ENCODE measurements around the gene THOC5. TPM values are rescaled to one million over a fixed set of nuclear protein-coding genes. Genes with fewer than 3 reads are reported as not detected.

The THOC5 gene
- total RNA-seq, 2 experiments from 2014 or later = 41.6 to 56.2 TPM

DNA sequence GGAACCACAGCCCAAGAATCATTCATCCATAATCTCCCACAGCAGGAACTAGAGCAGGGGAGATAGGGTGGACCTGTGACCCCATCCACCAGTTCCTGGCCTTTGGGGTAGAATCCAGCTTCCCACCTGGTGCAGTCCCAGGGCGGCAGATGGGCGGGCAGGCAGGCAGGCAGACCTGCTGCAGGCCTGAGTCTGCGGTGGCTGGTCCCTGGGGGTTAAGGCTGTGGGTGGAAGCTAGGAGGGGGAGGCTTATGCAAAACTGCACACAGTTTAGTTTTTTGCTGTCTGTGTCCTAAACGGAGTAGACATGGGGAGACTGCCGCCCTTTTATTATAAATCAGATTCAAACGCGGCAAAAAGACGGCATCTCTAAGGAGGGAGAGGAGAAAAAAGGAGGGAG is 78.0 kb downstream of the THOC5 start:
- H3K4me1 Mint-ChIP-seq = peaks cover 10% of the 10 kb centered on the region
- CTCF ChIA-PET = no interaction called here
- DNase-seq = no peak
- no peak overlapping the region for H3K4me3 Mint-ChIP-seq
- peaks cover 30% of the 10 kb centered on the region for H3K27me3 Mint-ChIP-seq
- POLR2A ChIA-PET = no interaction called here
- H3K9me3 Mint-ChIP-seq = no peaks in the 10 kb centered on the region
- H3K36me3 Mint-ChIP-seq (ENCODE audit: low read depth) = peaks cover 4% of the 10 kb centered on the region
- no peak overlapping the region for H3K27ac Mint-ChIP-seq

DNA sequence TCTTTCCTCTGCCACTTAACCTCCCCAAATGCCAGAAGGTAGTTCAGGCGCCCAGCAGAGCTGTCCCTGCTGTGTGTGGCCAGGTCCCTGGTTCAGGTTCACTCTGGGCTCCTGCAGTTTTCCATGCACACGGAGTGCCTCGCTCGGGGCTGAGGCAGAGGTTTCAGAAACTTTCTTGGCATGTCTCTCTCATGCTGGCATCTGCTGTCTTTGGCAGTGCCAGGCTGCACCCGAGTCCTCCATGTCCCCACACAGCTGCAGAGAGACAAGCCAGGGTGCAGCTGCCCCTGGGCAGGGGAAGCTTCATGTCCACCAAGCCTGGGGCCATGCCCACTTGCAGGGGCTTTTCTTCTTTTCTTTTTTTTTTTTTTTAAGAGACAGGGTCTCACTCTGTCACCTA is 80.6 kb downstream of the THOC5 start:
- ChIA-PET POLR2A (interaction anchor here (1.5 kb wide), 1 partner anchor 9 kb away, joined by 3 read pairs; no protein-coding TSS in a partner anchor), CTCF (interaction anchor here (2.5 kb wide), 1 partner anchor 15 kb away, joined by 7 read pairs; no protein-coding TSS in a partner anchor)
- Mint-ChIP-seq H3K4me1 (peaks cover 7% of the 10 kb centered on the region), H3K27me3 (peaks cover 13% of the 10 kb centered on the region), H3K9me3 (no peaks in the 10 kb centered on the region), H3K4me3 (no peak overlapping the region), H3K27ac (no peak overlapping the region), H3K36me3 (ENCODE audit: low read depth) (no peaks in the 10 kb centered on the region)
- DNase-seq = no peak

DNA sequence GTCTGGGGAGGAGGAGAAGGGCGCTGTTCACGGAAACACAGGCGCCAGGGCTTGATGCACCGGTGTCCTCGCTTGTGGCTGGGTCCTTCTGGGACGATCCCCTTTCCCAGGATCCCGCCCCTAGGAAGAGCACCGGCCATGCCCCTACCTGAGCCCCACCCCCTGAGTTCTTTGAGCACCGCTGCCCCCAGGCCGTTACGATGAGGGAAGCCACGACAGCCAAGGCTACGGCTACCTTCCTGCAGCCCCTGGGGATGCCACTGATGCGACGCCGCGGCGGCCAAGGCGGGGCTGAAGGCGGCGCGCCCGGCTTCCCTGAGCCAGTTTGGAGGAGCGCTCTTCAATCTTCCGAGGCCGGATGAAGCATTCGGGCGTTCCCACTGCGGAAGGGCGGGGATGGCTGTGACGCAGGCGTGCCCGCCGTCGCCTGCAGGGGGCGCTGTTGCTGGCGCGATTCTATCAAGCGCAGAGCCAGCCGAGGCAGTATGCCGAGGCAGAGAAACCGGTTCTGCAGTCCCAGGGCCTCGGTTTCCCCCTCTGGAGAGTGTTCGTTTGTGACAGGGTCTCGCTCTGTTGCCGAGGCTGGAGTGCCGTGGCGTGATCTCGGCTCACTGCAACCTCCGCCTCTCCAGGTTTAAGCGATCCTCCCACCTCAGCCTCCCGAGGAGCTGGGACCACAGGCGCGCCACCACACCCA is 83.2 kb downstream of the THOC5 start:
- CTCF ChIA-PET = interaction anchor here (1.0 to 2.3 kb wide), 3 partner anchors 8 to 53 kb away, joined by 3 to 9 read pairs (median 4); no protein-coding TSS in a partner anchor
- Mint-ChIP-seq H3K4me1 (peaks cover 7% of the 10 kb centered on the region), H3K27me3 (peaks cover 5% of the 10 kb centered on the region), H3K27ac (no peak overlapping the region), H3K4me3 (peak overlapping the region; percentile 65), H3K36me3 (ENCODE audit: low read depth) (no peaks in the 10 kb centered on the region), H3K9me3 (no peaks in the 10 kb centered on the region)
- peak; percentile 85 for DNase-seq
- POLR2A ChIA-PET = no interaction called here

DNA sequence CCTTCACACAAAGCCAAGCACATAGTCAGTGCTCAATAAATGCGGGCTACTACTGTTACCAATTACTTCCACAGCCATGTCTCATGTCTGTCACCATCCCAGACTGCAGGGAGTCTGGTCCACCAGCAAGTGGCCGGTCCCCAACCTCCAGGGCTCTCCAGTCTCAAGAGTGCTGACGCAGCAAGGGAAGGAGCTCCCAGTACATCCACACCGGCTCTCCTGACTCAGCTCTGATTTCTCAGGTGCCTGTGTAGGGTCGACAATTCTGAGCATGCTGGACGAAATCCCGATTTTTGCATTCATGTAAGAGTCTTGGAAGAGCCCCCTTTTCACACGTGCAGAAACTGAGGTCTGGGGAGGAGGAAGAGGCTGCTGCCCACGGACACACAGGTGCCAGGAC is 83.8 kb downstream of the THOC5 start:
- H3K36me3 Mint-ChIP-seq (ENCODE audit: low read depth) = no peaks in the 10 kb centered on the region
- no peak for DNase-seq
- H3K9me3 Mint-ChIP-seq = no peaks in the 10 kb centered on the region
- ChIA-PET POLR2A (no interaction called here), CTCF (no interaction called here)
- H3K4me3 Mint-ChIP-seq = peak overlapping the region; percentile 65
- H3K4me1 Mint-ChIP-seq = peaks cover 7% of the 10 kb centered on the region
- no peak overlapping the region for H3K27ac Mint-ChIP-seq
- peaks cover 5% of the 10 kb centered on the region for H3K27me3 Mint-ChIP-seq

DNA sequence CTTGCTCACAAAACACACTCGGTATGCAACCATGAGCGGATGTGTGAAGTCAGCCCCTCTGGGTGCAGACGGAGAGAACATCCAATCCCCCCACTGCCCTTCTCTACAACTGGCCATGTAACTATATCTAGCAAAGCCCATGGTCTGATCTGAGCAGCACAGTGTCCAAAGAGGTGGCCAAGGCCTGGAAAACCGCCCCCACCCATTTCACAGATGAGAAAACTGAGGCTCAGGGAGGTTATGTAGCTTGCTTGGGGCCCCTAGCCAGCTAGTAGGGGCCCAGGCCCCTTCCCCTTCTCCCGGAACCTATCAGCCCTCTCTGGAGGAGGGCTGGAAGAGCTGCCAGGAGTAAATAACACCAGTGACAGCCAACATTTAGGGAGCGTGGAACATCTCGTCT is 89.0 kb downstream of the THOC5 start:
- H3K4me1 Mint-ChIP-seq = no peaks in the 10 kb centered on the region
- DNase-seq = no peak
- H3K9me3 Mint-ChIP-seq = no peaks in the 10 kb centered on the region
- no peaks in the 10 kb centered on the region for H3K27me3 Mint-ChIP-seq
- H3K36me3 Mint-ChIP-seq (ENCODE audit: low read depth) = no peaks in the 10 kb centered on the region
- no peak overlapping the region for H3K27ac Mint-ChIP-seq
- CTCF ChIA-PET = no interaction called here
- POLR2A ChIA-PET = no interaction called here
- no peak overlapping the region for H3K4me3 Mint-ChIP-seq

DNA sequence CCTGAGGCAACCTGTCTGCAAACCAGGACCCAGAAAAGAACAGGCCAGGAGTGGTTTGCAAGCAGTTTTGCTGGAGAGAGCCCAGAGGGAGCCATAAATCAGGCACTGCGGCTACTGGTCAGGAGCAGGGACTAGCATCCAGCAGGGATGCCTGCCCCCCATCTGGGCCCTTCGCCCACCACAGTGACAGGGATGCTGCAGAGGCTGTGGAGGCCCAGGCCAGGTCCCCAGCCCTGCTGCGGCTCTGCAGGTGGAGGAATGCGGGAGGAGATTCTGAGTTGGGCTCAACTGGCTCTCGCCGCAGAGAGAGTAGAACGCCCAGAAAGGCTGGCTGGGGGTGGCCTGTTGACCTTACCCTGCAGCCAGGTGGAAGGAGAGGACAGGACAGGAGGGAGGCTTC is 89.9 kb downstream of the THOC5 start:
- POLR2A ChIA-PET = no interaction called here
- no peak for DNase-seq
- Mint-ChIP-seq H3K36me3 (ENCODE audit: low read depth) (no peaks in the 10 kb centered on the region), H3K27me3 (no peaks in the 10 kb centered on the region), H3K4me3 (no peak overlapping the region), H3K4me1 (no peaks in the 10 kb centered on the region), H3K9me3 (no peaks in the 10 kb centered on the region), H3K27ac (no peak overlapping the region)
- CTCF ChIA-PET = no interaction called here

DNA sequence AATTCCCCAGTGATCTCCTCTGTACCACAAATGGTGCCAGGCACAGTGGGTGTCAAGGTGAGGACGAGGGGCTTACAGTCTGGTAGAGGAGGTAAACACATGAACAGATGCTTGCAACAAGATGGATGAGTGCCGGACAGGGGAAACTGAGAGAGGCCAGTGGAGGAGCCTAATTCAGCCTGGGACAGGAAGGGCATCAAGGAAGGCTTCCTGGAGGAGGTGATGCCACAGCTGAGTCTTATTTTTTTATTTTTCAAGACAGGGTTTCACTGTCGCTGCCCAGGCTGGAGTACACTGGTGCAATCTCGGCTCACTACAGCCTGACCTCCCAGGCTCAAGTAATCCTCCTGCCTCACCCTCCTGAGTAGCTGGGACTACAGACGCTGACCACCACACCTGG is 92.3 kb downstream of the THOC5 start:
- ChIA-PET CTCF (interaction anchor here (0.7 kb wide), 1 partner anchor 382 kb away, joined by 3 read pairs; no protein-coding TSS in a partner anchor), POLR2A (no interaction called here)
- Mint-ChIP-seq H3K27me3 (no peaks in the 10 kb centered on the region), H3K27ac (no peak overlapping the region), H3K4me3 (no peak overlapping the region), H3K36me3 (ENCODE audit: low read depth) (no peaks in the 10 kb centered on the region), H3K4me1 (no peaks in the 10 kb centered on the region), H3K9me3 (no peaks in the 10 kb centered on the region)
- DNase-seq = no peak

DNA sequence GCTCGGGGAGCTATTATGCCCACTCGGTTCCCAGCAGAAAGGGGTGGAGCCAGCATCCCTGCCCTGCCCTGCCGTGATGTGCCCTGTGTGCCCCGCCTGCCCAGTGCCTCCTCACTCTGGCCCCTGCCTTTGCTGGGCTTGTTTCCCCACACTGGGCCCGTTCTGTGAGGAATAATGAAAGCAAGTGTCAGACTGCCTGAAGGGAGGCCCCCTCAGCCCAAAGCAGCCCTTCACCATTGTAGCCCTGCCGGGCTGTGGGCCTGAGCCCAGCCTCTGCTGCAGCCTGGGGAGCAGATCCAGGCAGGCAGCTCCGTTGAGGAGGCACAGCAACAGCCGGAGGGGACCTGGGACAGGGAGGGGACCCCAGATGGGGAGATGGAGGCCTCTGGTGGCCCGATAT is 93.8 kb downstream of the THOC5 start:
- ChIA-PET CTCF (no interaction called here), POLR2A (no interaction called here)
- Mint-ChIP-seq H3K36me3 (ENCODE audit: low read depth) (no peaks in the 10 kb centered on the region), H3K27ac (no peak overlapping the region), H3K4me3 (no peak overlapping the region), H3K9me3 (no peaks in the 10 kb centered on the region), H3K4me1 (no peaks in the 10 kb centered on the region), H3K27me3 (no peaks in the 10 kb centered on the region)
- DNase-seq = no peak

DNA sequence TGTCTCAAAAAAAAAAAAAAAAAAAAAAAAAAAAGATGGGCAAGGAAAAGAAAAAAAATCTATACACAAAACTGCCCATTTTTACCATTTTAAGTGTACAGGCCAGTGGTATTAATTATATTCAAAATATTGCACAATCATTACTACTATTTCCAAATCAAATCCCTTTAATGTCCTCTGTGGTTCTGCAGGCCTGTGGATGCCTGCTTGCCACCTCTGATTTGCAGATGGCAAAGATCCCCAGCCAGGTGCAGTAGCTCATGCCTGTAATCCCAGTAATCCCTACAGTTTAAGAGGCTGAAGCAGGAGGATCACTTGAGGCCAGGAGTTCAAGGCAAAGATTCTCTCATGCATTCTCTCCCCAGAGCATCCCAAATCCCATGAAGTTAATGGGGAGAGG is 95.0 kb downstream of the THOC5 start:
- Mint-ChIP-seq H3K9me3 (no peaks in the 10 kb centered on the region), H3K27ac (no peak overlapping the region), H3K27me3 (no peaks in the 10 kb centered on the region), H3K4me3 (no peak overlapping the region), H3K36me3 (ENCODE audit: low read depth) (no peaks in the 10 kb centered on the region), H3K4me1 (no peaks in the 10 kb centered on the region)
- DNase-seq = no peak
- ChIA-PET POLR2A (no interaction called here), CTCF (interaction anchor here (0.6 to 0.8 kb wide), 2 partner anchors 11 to 1541 kb away, joined by 3 to 4 read pairs; no protein-coding TSS in a partner anchor)

DNA sequence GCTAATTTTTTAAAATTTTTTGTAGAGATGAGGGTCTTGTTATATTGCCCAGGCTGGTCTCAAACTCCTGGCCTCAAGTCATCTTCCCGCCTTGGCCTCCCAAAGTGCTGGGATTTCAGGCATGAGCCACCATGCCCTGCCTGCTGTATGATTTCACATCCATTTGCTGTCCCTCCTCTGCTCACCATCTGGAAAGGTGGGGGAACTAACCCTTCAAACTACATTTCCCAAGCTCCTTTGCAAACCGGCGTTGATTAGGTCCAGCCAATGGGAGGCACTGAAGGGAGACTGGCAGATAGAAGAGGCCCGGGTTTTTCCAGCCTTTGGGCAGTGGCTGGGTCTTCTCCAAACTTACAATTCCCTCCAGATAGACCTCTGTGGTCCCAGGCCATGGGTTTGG is 95.8 kb downstream of the THOC5 start:
- no peaks in the 10 kb centered on the region for H3K4me1 Mint-ChIP-seq
- H3K9me3 Mint-ChIP-seq = no peaks in the 10 kb centered on the region
- ChIA-PET POLR2A (no interaction called here), CTCF (interaction anchor here (1.0 kb wide), 1 partner anchor 14 kb away, joined by 7 read pairs; no protein-coding TSS in a partner anchor)
- no peak for DNase-seq
- H3K36me3 Mint-ChIP-seq (ENCODE audit: low read depth) = no peaks in the 10 kb centered on the region
- H3K27ac Mint-ChIP-seq = no peak overlapping the region
- no peaks in the 10 kb centered on the region for H3K27me3 Mint-ChIP-seq
- H3K4me3 Mint-ChIP-seq = no peak overlapping the region

DNA sequence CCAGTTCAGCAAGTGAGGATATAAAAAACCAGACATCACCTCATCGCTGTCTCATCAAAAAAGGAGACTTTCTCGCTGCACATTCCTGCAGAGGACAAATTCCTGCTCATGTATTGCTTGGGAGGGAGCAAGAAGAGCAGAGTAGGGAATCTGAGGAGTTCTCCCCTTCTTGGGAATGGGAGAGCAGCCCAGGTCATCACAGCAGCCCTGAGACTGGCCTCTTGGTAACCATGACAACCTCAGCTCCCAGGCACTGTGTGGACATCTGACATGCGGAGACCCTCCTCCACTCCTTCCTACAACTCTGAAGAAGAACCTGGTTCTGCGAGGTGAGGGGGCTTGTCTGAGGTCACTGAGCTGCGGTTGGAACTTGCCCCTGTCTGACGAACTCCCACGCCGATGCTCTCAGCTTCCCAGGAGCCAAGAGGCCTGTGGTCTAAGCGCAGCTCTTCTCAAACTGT is 97.3 kb downstream of the THOC5 start:
- POLR2A ChIA-PET = no interaction called here
- Mint-ChIP-seq H3K27ac (no peak overlapping the region), H3K36me3 (ENCODE audit: low read depth) (no peaks in the 10 kb centered on the region), H3K4me1 (no peaks in the 10 kb centered on the region), H3K4me3 (no peak overlapping the region), H3K9me3 (no peaks in the 10 kb centered on the region), H3K27me3 (no peaks in the 10 kb centered on the region)
- CTCF ChIA-PET = no interaction called here
- no peak for DNase-seq

Other genes starting within 250 kb of the THOC5 start
- 10 to 100 TPM; 22.5 to 23.4 TPM for gene GAS2L1, start 247.1 kb downstream of the THOC5 start, total RNA-seq
- under 1 TPM; 0.38 to 0.78 TPM for gene RASL10A, start 238.1 kb downstream of the THOC5 start, total RNA-seq
- 10 to 100 TPM; 70.2 to 71.4 TPM for gene AP1B1, start 165.2 kb downstream of the THOC5 start, total RNA-seq
- not detected for gene RFPL1, start 115.2 kb downstream of the THOC5 start, total RNA-seq
- 1 to 10 TPM; 2.7 to 2.9 TPM for gene NEFH, start 73.5 kb downstream of the THOC5 start, total RNA-seq
- 10 to 100 TPM; 38.2 to 40.5 TPM for gene NIPSNAP1, start 27.4 kb upstream of the THOC5 start, total RNA-seq
- 10 to 100 TPM; 58.2 to 60.1 TPM for gene NF2, start 49.9 kb upstream of the THOC5 start, total RNA-seq
- gene CABP7, start 166.2 kb upstream of the THOC5 start, total RNA-seq = under 1 TPM; 0.08 to 0.13 TPM
- 10 to 100 TPM; 23.1 to 26.4 TPM for gene ZMAT5, start 213.2 kb upstream of the THOC5 start, total RNA-seq
- 10 to 100 TPM; 86.4 to 89.5 TPM for gene UQCR10, start 213.6 kb upstream of the THOC5 start, total RNA-seq